ENCODE measurements around the gene PCDHGA3. TPM values are rescaled to one million over a fixed set of nuclear protein-coding genes. Genes with fewer than 3 reads are reported as not detected.

The PCDHGA3 gene
- total and polyA plus RNA-seq, 2 of the 13 experiments (the other 11 are each of a cell fraction or from before 2014, with no cell fraction given), result 0.05 TPM; not detected in 1

GRCh38 chr5:141320225-141321169 is 23.1 kb upstream of the PCDHGA3 start, which contains the start of gene TAF7 (continued):
- TF ChIP-seq ZBTB14 (CRISPR knock-in tag; IDR thresholded peaks at IDR 0.05), result no peak; the same call in 1 of the 2 replicates
- 0 out of 2 replicates have a peak, but pooled peaks have one; percentile 8 for TF ChIP-seq HMG20B (CRISPR knock-in tag; conservative IDR thresholded peaks at IDR 0.05)
- TF ChIP-seq ZBTB37 (CRISPR knock-in tag; IDR thresholded peaks at IDR 0.05), result peak; percentile 50; the same call in 1 of the 2 replicates
- no peak for TF ChIP-seq RERE (CRISPR knock-in tag; IDR thresholded peaks at IDR 0.05; ENCODE audit: low read depth)
- TF ChIP-seq ARID2 (CRISPR knock-in tag; IDR thresholded peaks at IDR 0.05; ENCODE audit: borderline replicate concordance), result 0 out of 2 replicates have a peak, but pooled peaks have one; percentile 28
- TF ChIP-seq BRCA1 (CRISPR knock-in tag; IDR thresholded peaks at IDR 0.05), result no peak
- TF ChIP-seq E2F5 (CRISPR knock-in tag; conservative IDR thresholded peaks at IDR 0.05), result 0 out of 2 replicates have a peak, but pooled peaks have one; percentile 42
- peak; percentile 97; the same call in 1 of the 2 replicates for TF ChIP-seq ZNF713 (CRISPR knock-in tag; IDR thresholded peaks at IDR 0.05)
- peak; percentile 68 for TF ChIP-seq ATF1 (CRISPR knock-in tag; IDR thresholded peaks at IDR 0.05)
- peak; percentile 26; the same call in 1 of the 2 replicates for TF ChIP-seq ZNF503 (CRISPR knock-in tag; IDR thresholded peaks at IDR 0.05)
- no peak for TF ChIP-seq ELK4 (CRISPR knock-in tag; IDR thresholded peaks at IDR 0.05; ENCODE audit: borderline replicate concordance)
- peak; percentile 74; the same call in 1 of the 2 replicates for TF ChIP-seq DNMT3B (CRISPR knock-in tag; conservative IDR thresholded peaks at IDR 0.05)
- 0 out of 2 replicates have a peak, but pooled peaks have one; percentile 27 for TF ChIP-seq BCL6 (CRISPR knock-in tag; IDR thresholded peaks at IDR 0.05)
- TF ChIP-seq SKI (IDR thresholded peaks at IDR 0.05; ENCODE audit: partially characterized antibody), result no peak

All from HepG2 (cell line).